Cardiac fibroblast (primary cell): ENCODE measurements around the gene STON1.
"Not testable (repeated sequence)": the region's sequence is repeated elsewhere in the genome, so short reads cannot be mapped to it uniquely, and the experiment has no call there.

Experiments
- DNase-seq, 2 donors: peaks; one replicate each; pipeline versions ENCODE4 v3.0.0 to v3.0.0-alpha.2; 2010; ENCODE audit warnings: low read depth in 2 of 2
- H3K4me3 ChIP-seq, 2 donors: replicated peaks in 1 of 2; 1 replicate in 1 of 2; 2 replicates in 1 of 2; pipeline ENCODE4 v1.5.1; 2011; ENCODE audit warnings: low read depth in 2 of 2, low read length in 2 of 2, mild to moderate bottlenecking in 2 of 2, moderate library complexity in 1 of 2
- TF ChIP-seq, protein P1 (sequence below): IDR thresholded peaks from one replicate; pipeline ENCODE4 v1.5.1; 2011; ENCODE audit warnings: low read depth, mild to moderate bottlenecking, low read length, inconsistent platforms

Gene STON1

DNA sequence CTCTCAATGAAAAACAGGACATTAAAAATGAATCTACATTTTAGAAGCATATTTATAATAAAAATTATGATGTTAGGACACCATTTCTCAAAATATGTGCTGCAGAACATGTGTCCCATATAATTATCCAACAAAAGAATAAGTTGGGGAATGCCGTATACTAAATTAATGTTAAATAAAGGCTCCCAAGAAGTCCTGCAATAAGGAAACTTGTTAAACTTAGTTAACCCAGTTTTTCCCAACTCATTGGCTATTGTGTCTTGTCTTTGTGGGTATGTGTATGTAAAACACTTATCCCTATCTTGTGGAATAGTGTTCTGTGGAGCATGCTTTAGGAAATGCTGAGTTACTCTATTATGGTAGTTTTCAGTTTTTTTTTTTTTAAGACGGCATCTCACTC is 62.1 kb downstream of the STON1 start:
- TF ChIP-seq, protein P1, sequence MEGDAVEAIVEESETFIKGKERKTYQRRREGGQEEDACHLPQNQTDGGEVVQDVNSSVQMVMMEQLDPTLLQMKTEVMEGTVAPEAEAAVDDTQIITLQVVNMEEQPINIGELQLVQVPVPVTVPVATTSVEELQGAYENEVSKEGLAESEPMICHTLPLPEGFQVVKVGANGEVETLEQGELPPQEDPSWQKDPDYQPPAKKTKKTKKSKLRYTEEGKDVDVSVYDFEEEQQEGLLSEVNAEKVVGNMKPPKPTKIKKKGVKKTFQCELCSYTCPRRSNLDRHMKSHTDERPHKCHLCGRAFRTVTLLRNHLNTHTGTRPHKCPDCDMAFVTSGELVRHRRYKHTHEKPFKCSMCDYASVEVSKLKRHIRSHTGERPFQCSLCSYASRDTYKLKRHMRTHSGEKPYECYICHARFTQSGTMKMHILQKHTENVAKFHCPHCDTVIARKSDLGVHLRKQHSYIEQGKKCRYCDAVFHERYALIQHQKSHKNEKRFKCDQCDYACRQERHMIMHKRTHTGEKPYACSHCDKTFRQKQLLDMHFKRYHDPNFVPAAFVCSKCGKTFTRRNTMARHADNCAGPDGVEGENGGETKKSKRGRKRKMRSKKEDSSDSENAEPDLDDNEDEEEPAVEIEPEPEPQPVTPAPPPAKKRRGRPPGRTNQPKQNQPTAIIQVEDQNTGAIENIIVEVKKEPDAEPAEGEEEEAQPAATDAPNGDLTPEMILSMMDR, result no peak
- H3K4me3 ChIP-seq, result no peak overlapping the region
- DNase-seq, result no peak

DNA sequence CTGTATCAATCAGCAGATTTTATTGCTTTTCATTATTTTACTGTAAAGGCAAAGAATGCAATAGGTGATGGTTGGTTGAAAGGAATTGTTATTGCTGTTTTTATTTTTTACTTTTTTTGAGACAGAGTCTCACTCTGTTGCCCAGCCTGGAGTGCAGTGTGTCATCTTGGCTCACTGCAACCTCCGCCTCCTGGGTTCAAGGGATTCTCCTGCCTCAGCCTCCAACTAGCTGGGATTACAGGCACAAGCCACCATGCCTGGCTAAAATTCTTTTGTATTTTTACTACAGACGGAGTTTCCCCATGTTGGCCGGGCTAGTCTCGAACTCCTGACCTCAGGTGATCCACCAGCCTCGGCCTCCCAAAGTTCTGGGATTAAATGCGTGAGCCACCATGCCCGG is 66.8 kb downstream of the STON1 start:
- not testable (repeated sequence) for DNase-seq, H3K4me3 ChIP-seq

DNA sequence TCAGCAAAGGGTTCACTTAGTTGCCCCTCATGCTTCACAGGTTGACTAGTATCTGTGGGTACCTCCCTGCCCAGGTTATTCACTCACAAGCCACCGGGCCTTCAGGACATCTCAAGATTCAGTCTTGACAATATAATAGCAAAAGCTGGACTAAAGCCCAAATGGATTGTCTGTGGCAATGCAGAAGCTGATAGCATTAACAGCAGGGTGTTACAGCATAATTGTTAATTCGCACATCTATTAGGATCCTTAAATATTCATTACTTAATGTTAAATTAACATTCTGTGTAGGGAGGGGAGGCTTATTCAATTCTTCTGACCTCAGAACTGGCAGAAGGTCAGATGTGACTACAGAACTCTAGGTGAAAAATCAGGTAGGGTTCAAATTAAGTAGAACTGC is 67.5 kb downstream of the STON1 start:
- TF ChIP-seq, protein P1, result no peak
- no peak for DNase-seq
- H3K4me3 ChIP-seq, result no peak overlapping the region

DNA sequence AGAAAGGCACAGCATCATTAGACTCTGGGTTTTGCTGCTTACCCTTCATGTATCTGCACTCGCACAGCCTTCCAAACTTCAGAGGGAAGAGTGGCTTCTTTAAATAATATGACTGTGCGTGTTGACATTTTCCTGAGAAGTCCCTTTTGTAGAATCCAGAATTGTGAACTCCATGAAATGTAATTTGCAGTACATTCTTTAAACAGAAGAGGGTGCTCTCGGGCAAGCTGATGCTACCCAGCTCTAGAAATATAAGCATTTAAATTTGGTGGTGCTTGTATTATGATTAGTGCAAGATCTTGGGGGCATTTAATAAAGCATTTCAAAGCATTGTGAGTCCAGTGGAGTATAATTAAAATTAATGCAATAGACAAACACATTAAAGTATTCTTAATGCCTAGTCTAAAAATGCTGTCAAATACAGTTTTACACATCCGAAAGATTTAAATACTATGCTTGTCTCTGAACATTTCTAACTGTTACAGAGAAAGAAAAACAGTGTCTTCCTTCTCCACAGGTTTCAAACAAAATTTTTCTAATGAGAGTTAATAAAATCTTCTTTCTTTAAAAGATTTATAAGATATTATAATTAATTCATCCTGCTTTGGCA is 70.4 kb downstream of the STON1 start:
- TF ChIP-seq, protein P1, result peak; percentile 66
- no peak overlapping the region for H3K4me3 ChIP-seq
- DNase-seq, result peak; percentile 69 to 70

DNA sequence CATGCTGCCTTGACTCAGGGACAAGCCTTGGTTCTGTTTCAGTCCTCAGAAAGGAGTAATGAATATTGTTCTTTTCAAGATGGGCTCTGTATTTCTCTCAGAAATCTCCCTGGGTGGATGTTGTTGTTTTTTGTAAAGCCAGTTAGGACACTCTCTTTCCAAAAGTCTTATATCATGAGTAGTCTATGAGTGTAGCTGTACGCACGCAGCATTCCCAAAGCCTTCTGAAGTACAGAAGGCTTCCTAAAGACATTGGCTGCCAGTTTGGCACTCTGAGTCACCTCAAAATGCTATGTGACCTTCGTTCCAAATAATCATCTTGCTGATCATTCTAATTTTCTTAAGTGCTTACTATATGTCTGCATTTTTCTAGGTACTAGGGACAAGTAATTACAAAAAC is 71.0 kb downstream of the STON1 start:
- DNase-seq, result peak; percentile 68 to 88
- TF ChIP-seq, protein P1, result no peak

DNA sequence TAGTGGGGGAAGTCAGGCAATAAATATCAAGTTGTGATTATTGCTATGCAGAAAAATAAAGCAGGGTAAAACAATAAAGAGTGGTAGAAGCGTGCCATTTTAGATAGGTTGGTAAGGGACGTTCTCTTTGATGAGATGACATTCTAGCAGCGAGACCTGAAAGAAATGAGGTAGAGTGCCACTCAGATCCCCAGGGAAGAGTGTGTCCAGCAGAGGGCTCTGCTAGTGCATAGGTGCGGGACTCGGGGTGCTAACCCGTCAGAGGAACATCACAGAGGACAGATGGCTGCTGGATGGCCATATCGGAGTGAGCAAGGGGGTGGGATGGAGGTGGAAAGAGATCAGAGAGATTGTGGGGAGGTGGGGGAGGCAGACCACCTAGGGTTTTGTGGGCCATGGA is 71.4 kb downstream of the STON1 start:
- H3K4me3 ChIP-seq, result no peak overlapping the region
- TF ChIP-seq, protein P1, result peak; percentile 37
- peak in 1 of 2 donors; percentile 21 for DNase-seq

More for the DNA sequence above, 71.0 kb downstream of the STON1 start:
- H3K4me3 ChIP-seq, result no peak overlapping the region

DNA sequence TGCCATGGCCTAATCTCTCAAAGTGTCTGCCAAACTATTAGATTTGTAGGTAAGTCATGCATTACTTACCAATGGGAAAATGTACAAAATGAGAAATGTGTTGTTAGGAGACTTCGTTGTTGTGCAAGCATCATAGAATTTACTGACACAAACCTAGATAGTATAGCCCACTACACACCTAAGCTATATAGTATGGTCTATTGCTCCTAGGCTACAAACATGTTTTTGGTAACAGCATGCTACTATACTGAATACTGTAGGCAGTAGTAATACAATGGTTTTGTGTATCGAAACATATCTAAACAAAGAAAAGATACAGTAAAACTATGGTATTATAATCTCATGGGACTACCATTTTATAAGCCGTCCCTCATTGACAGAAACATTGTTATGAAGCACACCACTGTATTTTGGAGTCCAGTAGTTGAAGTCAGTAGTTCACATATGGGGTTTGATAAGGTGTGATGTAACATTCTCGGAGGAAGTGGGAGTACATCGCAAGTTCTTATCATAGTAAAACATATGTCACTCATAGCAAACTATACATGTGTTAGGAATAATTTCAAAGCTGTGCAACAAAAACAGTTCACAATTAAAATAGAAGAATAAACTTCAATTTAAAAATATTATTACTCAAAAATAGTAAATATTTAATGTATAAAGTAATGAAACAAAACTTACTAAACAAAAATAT is 75.7 kb downstream of the STON1 start:
- H3K4me3 ChIP-seq, result no peak overlapping the region
- DNase-seq, result no peak
- TF ChIP-seq, protein P1, result no peak
